ENCODE measurements around the gene TXNRD3.
"Not testable (repeated sequence)": the region's sequence is repeated elsewhere in the genome, so short reads cannot be mapped to it uniquely, and the experiment has no call there.

Gene TXNRD3

GRCh38 chr3:126646674-126647073, 8.2 kb downstream of the TXNRD3 start:
- DNase-seq (ENCODE audit: low read depth in 2 of 2) = no peak

- DNase-seq (ENCODE audit: low read depth in 2 of 2) = no peak
These were observed 10.3 kb downstream of the TXNRD3 start for GRCh38 chr3:126644615-126645014.

GRCh38 chr3:126638790-126639189, 16.1 kb downstream of the TXNRD3 start:
- no peak for DNase-seq (ENCODE audit: low read depth in 2 of 2)

- no peak for DNase-seq (ENCODE audit: low read depth in 2 of 2)
These were observed 18.5 kb downstream of the TXNRD3 start for GRCh38 chr3:126636436-126636835.

GRCh38 chr3:126634803-126635202, 20.1 kb downstream of the TXNRD3 start:
- no peak for DNase-seq (ENCODE audit: low read depth in 2 of 2)

GRCh38 chr3:126630020-126630419, 24.9 kb downstream of the TXNRD3 start:
- no peak for DNase-seq (ENCODE audit: low read depth in 2 of 2)

- not testable (repeated sequence) for DNase-seq (ENCODE audit: low read depth in 2 of 2)
These were observed 29.2 kb downstream of the TXNRD3 start for GRCh38 chr3:126625735-126626134.

GRCh38 chr3:126622694-126623093, 32.2 kb downstream of the TXNRD3 start:
- DNase-seq (ENCODE audit: low read depth in 2 of 2) = no peak

GRCh38 chr3:126621627-126622345, 33.1 kb downstream of the TXNRD3 start:
- DNase-seq (ENCODE audit: low read depth in 2 of 2) = no peak

- DNase-seq (ENCODE audit: low read depth in 2 of 2) = no peak
These were observed 33.8 kb downstream of the TXNRD3 start for GRCh38 chr3:126621171-126621570.

GRCh38 chr3:126620738-126621137, 34.2 kb downstream of the TXNRD3 start:
- DNase-seq (ENCODE audit: low read depth in 2 of 2) = no peak

GRCh38 chr3:126618760-126619159, 36.2 kb downstream of the TXNRD3 start:
- no peak for DNase-seq (ENCODE audit: low read depth in 2 of 2)

GRCh38 chr3:126618021-126618420, 36.9 kb downstream of the TXNRD3 start:
- no peak for DNase-seq (ENCODE audit: low read depth in 2 of 2)

- no peak for DNase-seq (ENCODE audit: low read depth in 2 of 2)
These were observed 37.4 kb downstream of the TXNRD3 start for GRCh38 chr3:126617571-126617970.

GRCh38 chr3:126616931-126617330, 38.0 kb downstream of the TXNRD3 start:
- DNase-seq (ENCODE audit: low read depth in 2 of 2) = no peak

- DNase-seq (ENCODE audit: low read depth in 2 of 2) = no peak
These were observed 41.3 kb downstream of the TXNRD3 start for GRCh38 chr3:126613479-126614188.

- no peak for DNase-seq (ENCODE audit: low read depth in 2 of 2)
These were observed 42.3 kb downstream of the TXNRD3 start for GRCh38 chr3:126612479-126613205.

- no peak for DNase-seq (ENCODE audit: low read depth in 2 of 2)
These were observed 45.0 kb downstream of the TXNRD3 start for GRCh38 chr3:126609909-126610308.

GRCh38 chr3:126607214-126607908, 47.6 kb downstream of the TXNRD3 start:
- DNase-seq (ENCODE audit: low read depth in 2 of 2) = peak in 1 of 2 donors; percentile 1

- no peak for DNase-seq (ENCODE audit: low read depth in 2 of 2)
These were observed 48.9 kb downstream of the TXNRD3 start for GRCh38 chr3:126606001-126606400.

- no peak for DNase-seq (ENCODE audit: low read depth in 2 of 2)
These were observed 50.2 kb downstream of the TXNRD3 start for GRCh38 chr3:126604691-126605090.

- DNase-seq (ENCODE audit: low read depth in 2 of 2) = no peak
These were observed 55.8 kb downstream of the TXNRD3 start for GRCh38 chr3:126599101-126599500.
